DND-41 (cell line): ENCODE data around the gene WFIKKN2.

Experiments
- ATAC-seq: fragments of 200-7000 bp; cut with Tn5 transposase; 3 replicates; pipeline ENCODE4 v1.9.1; 2021; ENCODE audit warnings: low read depth; ENCODE audit not compliant: insufficient read depth
- DNase-seq: peaks from one replicate; pipeline ENCODE4 v3.0.0-alpha.2; 2020
- H2AFZ ChIP-seq: 2 replicates; pipeline ENCODE4 v1.6.0; 2012; ENCODE audit warnings: low read depth, low read length
- H3K27ac ChIP-seq: 2 replicates; pipeline ENCODE4 v1.5.1; 2012; ENCODE audit warnings: low read length, inconsistent platforms
- H3K27me3 ChIP-seq: fragments of 200-600 bp; sonication (generic); 2 replicates; pipeline ENCODE4 v1.6.0; 2012; ENCODE audit warnings: low read length, mild to moderate bottlenecking, inconsistent platforms; ENCODE audit not compliant: insufficient read depth, poor library complexity
- H3K36me3 ChIP-seq: 2 replicates; pipeline ENCODE4 v1.5.1; 2012; ENCODE audit warnings: low read length, inconsistent platforms; ENCODE audit not compliant: insufficient read depth
- H3K4me1 ChIP-seq: 2 replicates; pipeline ENCODE4 v1.5.1; 2012; ENCODE audit warnings: mild to moderate bottlenecking, low read length; ENCODE audit not compliant: insufficient read depth
- H3K4me2 ChIP-seq: 2 replicates; pipeline ENCODE4 v1.6.0; 2012; ENCODE audit warnings: mild to moderate bottlenecking, moderate library complexity, low read length, inconsistent platforms; ENCODE audit not compliant: insufficient read depth
- H3K4me3 ChIP-seq, 2 experiments: fragments of 200-600 bp in 1 of 2; shearing (Covaris generic) in 1 of 2; 2 replicates each; pipeline ENCODE4 v1.5.1; 2012 to 2016; ENCODE audit warnings: inconsistent platforms in 2 of 2, low read length in 2 of 2, mild to moderate bottlenecking in 2 of 2, low read depth in 1 of 2, moderate library complexity in 1 of 2
- H3K79me2 ChIP-seq: 2 replicates; pipeline ENCODE4 v1.6.0; 2012; ENCODE audit warnings: low read length, inconsistent platforms; ENCODE audit not compliant: insufficient read depth
- H3K9ac ChIP-seq: 2 replicates; pipeline ENCODE4 v1.6.0; 2012; ENCODE audit warnings: low read depth, mild to moderate bottlenecking, inconsistent platforms, low read length, moderate library complexity
- H3K9me3 ChIP-seq: 2 replicates; pipeline ENCODE4 v1.5.1; 2012; ENCODE audit warnings: low read length, moderate library complexity, mild to moderate bottlenecking, inconsistent platforms; ENCODE audit not compliant: insufficient read depth, severe bottlenecking
- H4K20me1 ChIP-seq: 2 replicates; pipeline ENCODE4 v1.6.0; 2012; ENCODE audit warnings: low read length; ENCODE audit not compliant: insufficient read depth
- CTCF ChIP-seq: IDR thresholded peaks from 2 replicates; pipeline ENCODE4 v1.5.1; 2012; ENCODE audit warnings: borderline replicate concordance, low read length, moderate library complexity, mild to moderate bottlenecking; ENCODE audit not compliant: poor library complexity, severe bottlenecking; ENCODE audit errors: extremely low read depth
- EZH2 ChIP-seq: IDR thresholded peaks from 3 replicates; pipeline ENCODE4 v1.6.1; 2012; ENCODE audit warnings: borderline replicate concordance, low read depth, mild to moderate bottlenecking, moderate library complexity, low read length, inconsistent platforms; ENCODE audit not compliant: severe bottlenecking

The WFIKKN2 gene

GRCh38 chr17:50853015-50853615, 17.7 kb downstream of the WFIKKN2 start:
- Histone ChIP-seq H4K20me1 (no peaks in the 10 kb centered on the region), H3K27ac (no peak overlapping the region), H3K79me2 (no peaks in the 10 kb centered on the region), H2AFZ (no peak overlapping the region), H3K9me3 (no peaks in the 10 kb centered on the region), H3K9ac (no peak overlapping the region), H3K4me1 (peaks cover 12% of the 10 kb centered on the region), H3K4me2 (no peak overlapping the region), H3K36me3 (no peaks in the 10 kb centered on the region), H3K27me3 (peaks cover 4% of the 10 kb centered on the region), H3K4me3 (no peak overlapping the region)
- ATAC-seq (no peak), DNase-seq (no peak)
- TF ChIP-seq EZH2 (no peak), CTCF (no peak)

DNA sequence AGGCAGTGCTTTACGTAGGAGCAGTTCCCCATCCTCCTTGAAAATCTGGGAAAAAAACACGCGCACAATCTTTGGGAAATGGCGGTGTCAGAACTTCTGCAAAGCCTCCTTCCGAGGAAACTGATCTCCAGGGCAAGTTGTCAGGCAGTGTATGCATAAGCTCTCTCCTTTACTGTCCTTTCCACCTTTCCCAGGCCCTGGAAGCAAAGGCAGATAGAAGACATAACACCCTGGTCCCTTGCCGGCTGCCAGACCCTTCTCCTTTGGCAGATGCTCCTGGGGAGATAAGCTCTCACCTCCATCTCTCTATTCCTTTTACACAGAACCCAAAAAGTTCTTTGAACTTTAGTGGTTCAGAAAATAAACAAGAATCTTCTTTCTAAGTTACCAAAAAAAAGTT, 18.4 kb downstream of the WFIKKN2 start:
- Histone ChIP-seq H3K4me1 (peaks cover 12% of the 10 kb centered on the region), H3K27me3 (peaks cover 4% of the 10 kb centered on the region), H3K4me3 (no peak overlapping the region), H3K9ac (no peak overlapping the region), H2AFZ (no peak overlapping the region), H3K4me2 (no peak overlapping the region), H4K20me1 (no peaks in the 10 kb centered on the region), H3K27ac (no peak overlapping the region), H3K79me2 (no peaks in the 10 kb centered on the region), H3K36me3 (no peaks in the 10 kb centered on the region), H3K9me3 (no peaks in the 10 kb centered on the region)
- ATAC-seq (no peak), DNase-seq (no peak)
- TF ChIP-seq EZH2: no peak
- no peak for TF ChIP-seq CTCF

DNA sequence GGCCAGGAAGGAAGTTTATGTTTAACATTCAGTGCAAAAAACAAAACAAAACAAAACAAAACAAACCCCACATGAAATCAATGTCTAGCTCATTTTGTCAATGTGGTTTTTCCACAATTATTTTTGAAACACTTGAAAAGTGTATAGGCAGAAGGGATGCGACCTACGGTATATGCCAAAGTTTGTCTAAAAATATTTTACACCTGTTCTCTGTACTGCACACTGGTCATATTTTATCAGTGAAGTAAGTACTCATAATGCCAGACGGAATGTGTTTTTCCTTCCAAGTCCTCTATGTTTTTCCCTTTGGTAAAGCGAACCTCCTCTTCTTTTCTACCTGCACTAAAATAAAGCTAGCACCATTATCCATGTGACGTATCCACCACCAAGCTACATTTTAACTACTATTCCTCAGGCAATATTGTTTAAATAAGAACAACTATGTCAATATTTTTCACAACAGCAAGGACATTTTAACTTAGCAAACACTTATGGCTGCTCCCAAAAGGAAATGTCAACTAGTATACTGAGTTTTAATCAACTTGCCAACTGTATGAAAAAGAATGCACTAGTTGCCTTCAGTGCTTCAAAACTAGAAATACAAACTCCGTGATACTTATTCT, 20.4 kb downstream of the WFIKKN2 start:
- no peak overlapping the region for H2AFZ ChIP-seq
- peaks cover 12% of the 10 kb centered on the region for H3K4me1 ChIP-seq
- H3K4me3 ChIP-seq: no peak overlapping the region
- no peak overlapping the region for H3K4me2 ChIP-seq
- H3K79me2 ChIP-seq: no peaks in the 10 kb centered on the region
- H3K27ac ChIP-seq: no peak overlapping the region
- no peak for ATAC-seq
- H3K9ac ChIP-seq: no peak overlapping the region
- no peaks in the 10 kb centered on the region for H3K36me3 ChIP-seq
- DNase-seq: no peak
- TF ChIP-seq EZH2 (no peak), CTCF (no peak)
- H3K9me3 ChIP-seq: no peaks in the 10 kb centered on the region
- peaks cover 4% of the 10 kb centered on the region for H3K27me3 ChIP-seq
- no peaks in the 10 kb centered on the region for H4K20me1 ChIP-seq
